NT2/D1 (cell line): ENCODE results near the gene SLCO3A1.

ENCODE experiments used
- YY1 ChIP-seq: IDR thresholded peaks from 2 replicates; pipeline ENCODE4 v1.6.1; 2011; ENCODE audit not compliant: insufficient read length, insufficient read depth
- ZNF274 ChIP-seq: IDR thresholded peaks from 2 replicates; pipeline ENCODE4 v1.6.1; 2011; ENCODE audit warnings: mild to moderate bottlenecking, low read depth, low read length

GRCh38 chr15:91912336-91912735 lies 58.8 kb downstream of the SLCO3A1 start:
- TF ChIP-seq YY1 (no peak), ZNF274 (no peak)
